SJCRH30 (cell line): Measurements from ENCODE around the gene LTF. TPM values are rescaled to one million over a fixed set of nuclear protein-coding genes. Genes with fewer than 3 reads are reported as not detected.

ENCODE experiments used
- DNase-seq, 2 experiments: peaks; one replicate each; pipeline ENCODE4 v3.0.0-alpha.2; 2015 to 2020
- H3K27ac ChIP-seq: fragments of 250-450 bp; sonication (Bioruptor Pico); 2 replicates; pipeline ENCODE4 v1.5.1; 2020; ENCODE audit warnings: mild to moderate bottlenecking, moderate library complexity
- H3K27me3 ChIP-seq: fragments of 250-450 bp; sonication (Bioruptor Pico); 2 replicates; pipeline ENCODE4 v1.5.1; 2020; ENCODE audit warnings: mild to moderate bottlenecking, moderate library complexity
- H3K36me3 ChIP-seq: fragments of 250-450 bp; sonication (Bioruptor Pico); 2 replicates; pipeline ENCODE4 v1.5.1; 2020; ENCODE audit warnings: mild to moderate bottlenecking, moderate library complexity
- H3K4me1 ChIP-seq: fragments of 250-450 bp; sonication (Bioruptor Pico); 2 replicates; pipeline ENCODE4 v1.5.1; 2020; ENCODE audit warnings: mild to moderate bottlenecking, moderate library complexity
- H3K4me3 ChIP-seq: fragments of 250-450 bp; sonication (Bioruptor Pico); 2 replicates; pipeline ENCODE4 v1.5.1; 2020; ENCODE audit warnings: mild to moderate bottlenecking, moderate library complexity
- H3K9me3 ChIP-seq: fragments of 250-450 bp; sonication (Bioruptor Pico); replicated peaks from 2 replicates; pipeline ENCODE4 v1.5.1; 2020; ENCODE audit warnings: mild to moderate bottlenecking, moderate library complexity
- total RNA-seq: library from RNA; depleted of rRNA; stranded (reverse); fragments of >200 nt; shearing (Covaris generic); gene quantifications from 2 replicates; pipeline ENCODE4 v1.2.3, GENCODE V29; 2014

LTF gene
- total RNA-seq, 1 experiment from 2014 or later: not detected

DNA sequence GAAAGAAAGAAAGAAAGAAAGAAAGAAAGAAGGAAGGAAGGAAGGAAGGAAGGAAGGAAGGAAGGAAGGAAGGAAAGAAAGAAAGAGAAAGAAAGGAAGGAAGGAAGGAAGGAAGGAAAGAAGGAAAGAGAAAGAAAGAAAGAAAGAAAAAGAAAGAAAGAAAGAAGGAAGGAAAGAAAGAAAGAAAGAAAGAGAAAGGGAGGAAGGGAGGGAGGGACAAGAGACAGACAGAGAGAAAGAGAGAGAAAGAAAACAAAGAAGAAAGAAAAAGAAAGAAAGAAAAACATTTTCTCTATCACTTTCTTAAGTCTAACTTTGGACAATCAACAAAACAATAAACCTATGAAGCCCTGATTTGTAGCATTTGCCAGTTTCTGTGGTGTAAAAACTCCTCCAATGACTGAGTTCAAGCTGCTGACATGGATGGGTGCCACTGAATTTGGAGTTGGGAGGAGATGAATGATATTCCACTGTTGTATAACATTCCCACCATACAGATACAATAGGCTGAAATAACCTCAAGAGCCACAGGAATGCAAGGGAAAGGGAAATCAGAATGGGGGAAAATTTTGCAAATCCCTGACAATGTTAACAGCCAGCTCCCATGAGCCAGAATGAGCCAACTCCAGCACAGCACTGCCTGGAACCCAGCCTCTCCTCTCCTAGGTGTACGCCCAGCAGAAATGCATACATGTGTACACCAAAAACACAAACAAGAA, 18.1 kb upstream of the LTF start:
- H3K9me3 ChIP-seq: no peaks in the 10 kb centered on the region
- H3K27ac ChIP-seq: no peak overlapping the region
- DNase-seq: peak in 1 of 2 experiments; percentile 16
- no peaks in the 10 kb centered on the region for H3K27me3 ChIP-seq
- H3K36me3 ChIP-seq: no peaks in the 10 kb centered on the region
- peaks cover 10% of the 10 kb centered on the region for H3K4me1 ChIP-seq
- no peak overlapping the region for H3K4me3 ChIP-seq

DNA sequence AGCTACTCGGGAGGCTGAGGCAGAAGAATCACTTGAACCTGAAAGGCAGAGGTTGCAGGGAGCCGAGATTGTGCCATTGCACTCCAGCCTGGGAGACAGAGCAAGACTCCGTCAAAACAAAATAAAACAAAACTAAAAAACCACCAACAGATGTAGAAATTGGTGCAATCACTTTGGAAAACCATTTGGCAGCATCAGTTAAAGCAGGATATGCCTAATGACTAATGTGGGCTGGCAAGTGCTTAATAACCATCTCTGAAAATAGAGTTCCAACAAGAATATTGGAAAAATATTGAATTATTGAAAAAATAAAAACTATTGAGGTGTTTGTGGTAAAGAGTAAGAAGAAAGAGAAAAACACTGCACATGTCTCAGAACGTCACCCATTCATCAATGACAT, 16.9 kb upstream of the LTF start:
- no peak for DNase-seq
- H3K36me3 ChIP-seq: no peaks in the 10 kb centered on the region
- no peak overlapping the region for H3K4me3 ChIP-seq
- H3K4me1 ChIP-seq: peaks cover 10% of the 10 kb centered on the region
- H3K9me3 ChIP-seq: no peaks in the 10 kb centered on the region
- H3K27ac ChIP-seq: no peak overlapping the region
- H3K27me3 ChIP-seq: no peaks in the 10 kb centered on the region

DNA sequence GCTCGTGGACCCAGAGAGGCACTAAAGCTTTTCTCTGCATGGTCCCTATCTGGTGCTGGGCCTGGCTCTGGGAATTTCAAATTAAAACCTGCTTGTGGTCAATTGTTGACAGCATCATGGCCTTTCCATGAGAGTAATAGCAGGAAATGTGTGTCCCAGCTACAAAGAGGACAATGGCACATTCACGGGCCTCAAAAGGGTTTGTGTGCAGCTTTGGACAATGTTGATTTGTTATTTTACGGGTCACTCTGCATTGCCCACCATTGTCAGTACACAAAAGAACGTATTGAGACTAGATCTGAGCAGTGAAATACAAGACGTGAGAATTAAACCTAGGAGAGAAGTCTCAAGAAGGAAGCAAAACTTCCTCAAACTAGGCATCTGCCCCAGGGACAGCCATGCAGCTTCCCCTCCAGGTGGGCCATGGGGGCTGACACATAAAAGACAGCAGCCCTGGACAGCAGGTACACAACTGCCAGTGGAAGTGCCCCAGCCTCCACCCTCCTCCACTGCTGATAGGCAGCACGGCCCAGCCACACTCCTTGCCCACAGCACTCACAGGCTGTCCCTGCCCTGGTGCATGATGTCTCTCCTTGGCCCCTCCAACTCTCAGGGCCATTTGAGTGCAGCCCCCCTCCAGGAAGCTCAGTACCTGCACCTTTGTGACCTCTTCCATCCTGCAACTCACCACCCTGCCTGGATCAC, 15.9 kb upstream of the LTF start:
- peaks cover 9% of the 10 kb centered on the region for H3K4me1 ChIP-seq
- DNase-seq: no peak
- H3K4me3 ChIP-seq: no peak overlapping the region
- no peaks in the 10 kb centered on the region for H3K27me3 ChIP-seq
- no peaks in the 10 kb centered on the region for H3K36me3 ChIP-seq
- no peaks in the 10 kb centered on the region for H3K9me3 ChIP-seq
- no peak overlapping the region for H3K27ac ChIP-seq

DNA sequence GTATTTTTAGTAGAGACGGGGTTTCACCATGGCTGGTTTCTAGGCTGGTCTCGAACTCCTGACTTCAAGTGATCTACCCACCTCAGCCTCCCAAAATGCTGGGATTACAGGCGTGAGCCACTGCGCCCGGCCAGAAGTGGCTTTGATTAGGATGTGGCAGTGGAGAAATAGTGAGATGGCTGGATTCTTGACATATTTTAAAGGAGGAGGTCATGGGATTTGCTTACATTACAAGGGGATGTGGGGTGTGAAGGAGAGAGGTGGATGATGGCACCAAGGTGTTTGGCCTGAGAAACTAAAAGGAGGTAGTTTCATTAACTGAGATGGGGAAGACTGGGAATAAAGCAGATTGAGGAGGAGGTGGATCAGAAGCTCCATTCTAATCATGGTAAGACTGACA, 15.0 kb upstream of the LTF start:
- Histone ChIP-seq H3K27me3 (no peaks in the 10 kb centered on the region), H3K27ac (no peak overlapping the region), H3K4me1 (peaks cover 2% of the 10 kb centered on the region), H3K4me3 (no peak overlapping the region), H3K9me3 (no peaks in the 10 kb centered on the region), H3K36me3 (no peaks in the 10 kb centered on the region)
- no peak for DNase-seq

DNA sequence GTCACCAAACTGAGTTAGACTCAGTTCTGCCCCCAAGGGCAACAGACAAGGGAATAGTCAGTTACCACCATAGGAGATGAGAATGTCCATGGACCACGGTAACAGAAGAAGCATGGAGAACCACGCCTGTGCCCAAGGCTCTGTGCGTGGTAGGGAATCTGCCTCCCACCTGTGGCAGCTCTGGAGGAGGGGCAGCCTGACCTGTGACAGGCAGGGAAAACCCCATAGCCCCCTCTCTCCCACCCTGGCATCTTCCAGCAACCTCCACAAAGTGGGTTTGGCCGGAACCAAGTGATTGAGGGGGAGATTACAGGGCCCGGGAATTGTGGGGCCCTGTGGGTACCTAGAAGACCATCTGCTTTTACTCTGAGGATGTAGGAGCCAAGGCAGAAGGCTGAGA, 14.3 kb upstream of the LTF start:
- Histone ChIP-seq H3K36me3 (no peaks in the 10 kb centered on the region), H3K27ac (no peak overlapping the region), H3K4me3 (no peak overlapping the region), H3K9me3 (no peaks in the 10 kb centered on the region), H3K27me3 (no peaks in the 10 kb centered on the region), H3K4me1 (no peaks in the 10 kb centered on the region)
- DNase-seq: no peak

DNA sequence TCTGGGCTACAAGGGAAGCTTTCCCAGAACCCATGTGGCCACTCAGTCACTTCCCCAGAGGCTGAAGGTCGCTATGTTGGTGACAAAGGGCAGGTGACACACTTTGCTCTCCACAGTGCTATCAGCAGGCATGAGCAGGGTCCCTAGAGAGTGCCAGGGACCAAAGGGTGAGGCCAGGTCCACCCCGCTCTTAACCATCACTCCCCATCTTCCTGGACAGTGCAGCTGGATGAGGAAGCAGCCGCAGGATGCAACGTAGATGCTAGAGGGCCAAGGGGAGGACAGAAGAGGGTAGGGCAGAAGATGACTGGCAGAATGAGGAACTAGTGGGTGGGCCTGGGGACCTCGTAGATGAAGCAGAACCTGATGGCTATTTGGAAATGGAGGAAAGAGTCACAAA, 13.6 kb upstream of the LTF start:
- Histone ChIP-seq H3K9me3 (no peaks in the 10 kb centered on the region), H3K4me3 (no peak overlapping the region), H3K36me3 (no peaks in the 10 kb centered on the region), H3K27ac (no peak overlapping the region), H3K27me3 (no peaks in the 10 kb centered on the region), H3K4me1 (no peaks in the 10 kb centered on the region)
- no peak for DNase-seq

DNA sequence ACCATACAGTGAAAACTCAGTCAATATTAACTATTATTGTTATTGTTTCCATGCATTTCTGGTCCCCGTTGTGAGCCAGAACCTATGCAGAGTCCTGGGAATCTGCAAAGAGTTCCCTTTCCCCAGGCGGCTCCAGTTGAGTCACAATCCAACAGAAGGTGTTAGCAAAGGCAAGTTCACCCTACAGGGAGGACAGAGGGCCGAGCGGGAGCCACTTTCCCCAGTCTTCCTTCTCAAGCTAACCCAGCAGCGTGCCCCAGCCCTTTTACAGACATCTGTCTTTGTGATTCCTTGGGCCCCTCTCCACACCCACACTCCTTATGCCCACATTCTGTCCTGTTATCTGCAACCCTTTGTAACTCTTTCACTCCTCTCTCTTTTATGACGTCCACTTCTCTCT, 13.1 kb upstream of the LTF start:
- Histone ChIP-seq H3K4me1 (no peaks in the 10 kb centered on the region), H3K27ac (no peak overlapping the region), H3K4me3 (no peak overlapping the region), H3K27me3 (no peaks in the 10 kb centered on the region), H3K36me3 (no peaks in the 10 kb centered on the region), H3K9me3 (no peaks in the 10 kb centered on the region)
- DNase-seq: no peak

DNA sequence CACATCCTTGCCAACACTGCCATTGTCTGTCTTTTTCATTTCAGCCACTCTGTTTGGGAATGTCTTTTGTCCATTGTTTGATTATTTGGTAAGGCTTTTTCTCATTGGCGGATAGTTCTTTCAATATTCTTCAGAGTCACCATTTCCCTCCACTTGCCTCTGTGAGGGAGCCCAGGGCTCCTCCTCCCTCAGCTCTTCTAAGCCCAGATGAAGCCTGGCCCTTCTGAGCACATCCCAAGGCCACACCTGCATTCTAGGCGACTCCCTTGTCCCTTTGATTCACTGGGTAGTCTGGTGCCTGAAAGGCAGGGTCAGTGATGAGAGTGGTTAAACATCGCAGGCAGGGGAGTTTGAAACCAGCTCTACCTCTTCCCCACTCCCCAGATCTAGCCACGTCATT, 12.4 kb upstream of the LTF start:
- DNase-seq: no peak
- Histone ChIP-seq H3K4me1 (no peaks in the 10 kb centered on the region), H3K9me3 (no peaks in the 10 kb centered on the region), H3K27ac (no peak overlapping the region), H3K4me3 (no peak overlapping the region), H3K36me3 (no peaks in the 10 kb centered on the region), H3K27me3 (no peaks in the 10 kb centered on the region)

DNA sequence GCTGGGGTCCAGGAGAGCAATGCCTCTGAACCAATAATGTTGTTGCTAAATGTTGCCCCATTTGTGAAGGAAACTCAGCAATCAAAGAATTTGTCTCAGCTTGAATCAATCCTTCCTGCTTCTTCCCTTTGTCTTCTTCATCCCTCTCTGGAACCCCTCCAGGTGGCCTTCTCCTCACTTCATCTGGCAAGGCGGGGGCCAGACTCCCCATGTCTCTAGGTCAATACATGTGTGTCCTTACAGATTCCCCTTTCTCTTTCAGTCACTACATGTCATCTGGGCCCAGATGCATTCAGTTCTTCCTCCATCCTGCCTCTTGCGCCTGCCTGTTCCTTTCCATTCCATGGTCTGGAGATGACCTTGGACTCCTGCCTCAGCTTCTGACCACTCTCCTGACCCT, 8.0 kb upstream of the LTF start:
- Histone ChIP-seq H3K4me1 (no peaks in the 10 kb centered on the region), H3K27me3 (no peaks in the 10 kb centered on the region), H3K4me3 (no peak overlapping the region), H3K9me3 (no peaks in the 10 kb centered on the region), H3K36me3 (no peaks in the 10 kb centered on the region), H3K27ac (no peak overlapping the region)
- DNase-seq: no peak

DNA sequence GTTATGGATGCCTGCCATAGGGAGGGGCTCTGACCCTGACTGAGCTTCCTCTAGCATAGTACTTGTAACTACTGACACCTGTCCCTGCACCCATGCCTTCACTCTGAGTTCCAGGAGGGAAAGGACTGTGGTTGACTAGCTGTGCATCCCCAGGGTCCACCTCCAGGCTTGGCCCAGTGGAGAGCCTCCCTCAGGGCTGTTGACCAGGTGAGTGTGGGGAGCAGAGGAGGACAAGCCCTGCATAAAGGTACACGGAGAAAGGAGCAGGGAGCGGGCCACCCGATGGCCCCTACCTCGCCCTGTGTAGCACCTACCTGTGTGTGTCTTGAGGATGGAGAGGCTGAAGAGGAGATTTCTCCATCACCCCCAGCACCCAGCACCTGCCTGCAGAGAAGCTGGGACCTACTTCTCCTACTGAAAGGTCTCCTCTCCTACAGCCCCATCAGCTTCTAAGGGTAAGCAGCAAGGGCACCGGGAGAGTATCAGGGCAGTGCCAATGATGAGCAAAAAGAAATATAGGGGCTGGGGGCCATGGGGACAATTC, 6.7 kb upstream of the LTF start:
- Histone ChIP-seq H3K27me3 (no peaks in the 10 kb centered on the region), H3K27ac (no peak overlapping the region), H3K4me3 (no peak overlapping the region), H3K36me3 (no peaks in the 10 kb centered on the region), H3K9me3 (no peaks in the 10 kb centered on the region), H3K4me1 (no peaks in the 10 kb centered on the region)
- no peak for DNase-seq

DNA sequence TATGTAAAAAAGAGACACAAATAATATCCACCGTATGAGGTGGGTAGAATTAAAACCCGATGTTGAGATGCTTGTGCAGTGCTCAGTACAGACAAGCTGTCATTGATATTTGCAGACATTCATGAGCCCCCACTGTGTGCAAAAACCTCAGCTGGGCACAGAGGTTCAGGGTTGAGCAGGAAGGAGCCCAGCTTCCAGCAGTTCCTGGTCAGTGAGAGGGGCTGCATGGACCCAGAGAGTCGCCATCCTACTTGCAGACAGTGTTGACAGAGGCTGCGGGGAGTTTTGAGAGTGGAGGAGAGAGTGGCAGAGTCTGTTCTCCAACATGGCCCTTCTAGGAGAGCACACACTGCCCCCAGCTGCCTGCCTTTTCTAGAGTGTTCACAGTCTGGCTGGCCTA, 6.1 kb upstream of the LTF start:
- DNase-seq: no peak
- no peaks in the 10 kb centered on the region for H3K27me3 ChIP-seq
- H3K9me3 ChIP-seq: no peaks in the 10 kb centered on the region
- no peaks in the 10 kb centered on the region for H3K36me3 ChIP-seq
- no peak overlapping the region for H3K27ac ChIP-seq
- no peaks in the 10 kb centered on the region for H3K4me1 ChIP-seq
- H3K4me3 ChIP-seq: no peak overlapping the region

DNA sequence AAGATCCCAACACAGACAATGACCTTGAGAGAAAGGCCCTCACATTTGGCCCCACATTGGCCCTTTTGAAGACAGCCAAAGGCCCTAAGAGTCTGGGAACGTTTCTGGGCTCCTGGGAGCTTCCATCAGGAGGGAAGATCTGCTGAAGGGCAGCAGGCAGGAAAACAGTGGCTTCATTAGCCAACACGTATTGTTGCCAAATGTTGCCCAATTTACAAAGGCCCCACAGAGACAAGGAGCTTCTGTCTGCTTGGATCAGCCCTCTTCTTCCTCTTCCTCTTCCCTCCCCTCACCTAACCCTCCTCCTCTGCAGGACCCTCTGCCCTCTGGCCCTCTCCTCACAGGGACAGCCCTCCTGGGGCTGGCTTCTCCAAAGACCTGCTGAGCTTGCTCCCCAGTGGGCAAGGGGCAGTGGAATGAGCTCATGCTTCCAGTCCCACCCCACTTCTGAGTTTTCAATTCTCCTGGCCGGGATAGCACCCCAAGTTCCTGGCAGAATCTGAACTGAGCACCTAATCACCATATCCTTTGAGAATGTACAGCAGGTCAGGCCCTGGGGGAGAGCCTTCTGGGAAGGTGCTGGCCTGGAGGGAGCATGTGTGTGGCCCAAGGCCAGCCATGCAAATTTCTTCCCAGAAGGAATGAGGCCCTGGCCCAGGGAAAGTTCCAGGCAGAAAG, 5.1 kb upstream of the LTF start:
- no peak overlapping the region for H3K4me3 ChIP-seq
- H3K4me1 ChIP-seq: no peaks in the 10 kb centered on the region
- no peak overlapping the region for H3K27ac ChIP-seq
- DNase-seq: no peak
- H3K27me3 ChIP-seq: no peaks in the 10 kb centered on the region
- no peaks in the 10 kb centered on the region for H3K36me3 ChIP-seq
- H3K9me3 ChIP-seq: no peaks in the 10 kb centered on the region

DNA sequence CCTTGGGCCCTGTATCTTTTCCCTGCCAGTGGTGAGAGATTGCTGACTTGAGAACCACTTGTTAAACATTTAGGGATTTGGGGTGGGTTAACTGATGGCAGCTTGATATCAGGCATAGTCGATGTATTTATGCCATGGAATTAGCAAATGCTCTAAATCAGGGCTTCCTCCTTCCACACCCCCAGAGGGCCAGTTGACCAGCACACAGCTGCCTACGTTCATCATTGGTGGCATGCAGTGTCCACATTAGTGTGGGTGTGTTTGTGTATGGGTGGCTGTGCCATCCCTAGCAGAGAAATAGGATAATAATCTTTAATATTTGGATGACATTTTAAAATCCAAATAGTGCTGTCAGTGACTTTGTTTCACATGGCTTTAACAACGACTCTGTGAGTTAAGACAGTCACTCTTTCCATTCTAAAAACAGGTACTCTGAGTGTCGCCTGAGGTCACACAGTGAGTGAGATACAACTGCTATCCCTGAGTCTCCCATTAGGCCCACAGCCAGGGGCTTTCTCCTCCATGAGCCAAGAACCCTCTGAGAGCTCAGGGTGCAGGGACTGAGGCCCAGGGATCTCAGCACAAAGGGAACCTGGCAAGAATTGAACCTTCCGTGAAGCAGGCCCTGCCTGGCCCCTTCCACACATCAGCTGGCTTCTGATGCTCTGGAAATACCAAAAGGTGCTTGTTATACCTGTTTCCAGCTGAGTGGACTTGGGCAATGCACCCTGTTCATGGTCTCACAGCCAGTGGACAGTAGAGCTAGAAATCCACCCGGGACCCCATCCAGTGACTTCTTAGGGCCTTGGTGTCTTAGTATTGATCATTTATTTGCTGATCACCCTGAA, 4.3 kb upstream of the LTF start:
- H3K36me3 ChIP-seq: no peaks in the 10 kb centered on the region
- no peaks in the 10 kb centered on the region for H3K9me3 ChIP-seq
- no peaks in the 10 kb centered on the region for H3K4me1 ChIP-seq
- DNase-seq: no peak
- H3K27me3 ChIP-seq: no peaks in the 10 kb centered on the region
- no peak overlapping the region for H3K27ac ChIP-seq
- H3K4me3 ChIP-seq: no peak overlapping the region

DNA sequence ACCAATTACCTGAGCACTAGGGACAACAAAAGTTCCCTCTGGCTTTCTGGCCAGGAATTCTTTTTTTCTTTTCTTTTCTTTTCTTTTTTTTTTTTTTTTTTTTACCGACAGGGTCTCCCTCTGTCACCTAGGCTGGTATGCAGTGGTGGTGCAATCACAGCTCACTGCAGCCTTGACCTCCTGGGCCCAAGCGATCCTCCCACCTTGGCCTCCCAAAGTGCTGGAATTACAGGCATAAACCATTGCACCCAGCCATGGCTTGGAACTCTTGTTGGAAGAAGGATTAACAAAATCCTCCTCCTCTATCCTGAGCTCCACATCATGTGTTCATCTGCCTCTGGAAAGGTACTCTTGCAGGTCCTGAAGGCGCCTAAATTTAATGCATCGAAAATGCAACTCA, 2.9 kb upstream of the LTF start:
- H3K36me3 ChIP-seq: no peaks in the 10 kb centered on the region
- no peak overlapping the region for H3K4me3 ChIP-seq
- no peaks in the 10 kb centered on the region for H3K4me1 ChIP-seq
- H3K27ac ChIP-seq: no peak overlapping the region
- H3K27me3 ChIP-seq: no peaks in the 10 kb centered on the region
- H3K9me3 ChIP-seq: no peaks in the 10 kb centered on the region
- no peak for DNase-seq
